OCI-LY7 (cell line): ENCODE data around the gene NEB. TPM values are rescaled to one million over a fixed set of nuclear protein-coding genes. Genes with fewer than 3 reads are reported as not detected.
"Not testable (repeated sequence)": the region's sequence is repeated elsewhere in the genome, so short reads cannot be mapped to it uniquely, and the experiment has no call there.

Source experiments
- BruUV-seq: library from RNA; stranded (reverse); fragments of 400-500 nt; replicated peaks from 2 replicates; lab custom pipeline; 2021; lab: Mats Ljungman, UMichigan
- CTCF ChIA-PET: fragments of 300-600 bp; sonication (Branson Sonifier 250); formaldehyde crosslinking; loops from one replicate; lab custom pipeline; 2022; ENCODE audit warnings: antibody characterized with exemption; ENCODE audit not compliant: unreplicated experiment; lab: Charles Lee
- POLR2A ChIA-PET: fragments of 300-600 bp; sonication (Branson Sonifier 250); formaldehyde crosslinking; loops from one replicate; lab custom pipeline; 2022; ENCODE audit warnings: antibody characterized with exemption; lab: Charles Lee
- DNase-seq: peaks from one replicate; pipeline ENCODE4 v3.0.0-alpha.2; 2015; ENCODE audit warnings: low spot score
- H2AFZ ChIP-seq: fragments of 200-600 bp; sonication (generic), shearing (Covaris generic); 2 replicates; pipeline ENCODE4 v1.6.1; 2014; ENCODE audit warnings: mild to moderate bottlenecking, antibody characterized with exemption, low read length, moderate library complexity
- H3K27ac ChIP-seq: fragments of 200-600 bp; sonication (generic); 2 replicates; pipeline ENCODE4 v1.5.1; 2014; ENCODE audit warnings: mixed run types, low read depth, mild to moderate bottlenecking, moderate library complexity, low read length, inconsistent platforms; ENCODE audit not compliant: poor library complexity, severe bottlenecking
- H3K36me3 ChIP-seq: fragments of 200-600 bp; sonication (generic); 2 replicates; pipeline ENCODE4 v1.6.1; 2014; ENCODE audit warnings: mild to moderate bottlenecking, antibody characterized with exemption, low read length, moderate library complexity, mixed read lengths; ENCODE audit not compliant: insufficient read depth
- H3K4me1 ChIP-seq: fragments of 200-600 bp; sonication (generic); 2 replicates; pipeline ENCODE4 v1.5.1; 2014; ENCODE audit warnings: mild to moderate bottlenecking, low read length; ENCODE audit not compliant: insufficient read depth, poor library complexity, severe bottlenecking
- H3K4me2 ChIP-seq: fragments of 200-600 bp; sonication (generic); 2 replicates; pipeline ENCODE4 v1.6.1; 2014; ENCODE audit warnings: mild to moderate bottlenecking, low read length
- H3K4me3 ChIP-seq: fragments of 200-600 bp; sonication (generic); 2 replicates; pipeline ENCODE4 v1.5.1; 2014; ENCODE audit warnings: mild to moderate bottlenecking, low read depth, low read length; ENCODE audit not compliant: poor library complexity, severe bottlenecking
- H3K79me2 ChIP-seq: fragments of 200-600 bp; sonication (generic); 2 replicates; pipeline ENCODE4 v1.6.1; 2016; ENCODE audit warnings: low read depth, mild to moderate bottlenecking, low read length, moderate library complexity, mixed read lengths; ENCODE audit not compliant: insufficient read depth
- H3K9me2 ChIP-seq: fragments of 200-600 bp; sonication (generic); 2 replicates; pipeline ENCODE4 v1.6.1; 2016; ENCODE audit warnings: mild to moderate bottlenecking, low read length, mixed read lengths; ENCODE audit not compliant: insufficient read depth
- H3K9me3 ChIP-seq: fragments of 200-600 bp; sonication (generic); 2 replicates; pipeline ENCODE4 v1.6.1; 2014; ENCODE audit warnings: mild to moderate bottlenecking, mixed run types, low read length, mixed read lengths
- H4K20me1 ChIP-seq: fragments of 200-600 bp; sonication (generic); 2 replicates; pipeline ENCODE4 v1.6.1; 2014; ENCODE audit warnings: mild to moderate bottlenecking, antibody characterized with exemption, low read length, moderate library complexity, mixed read lengths; ENCODE audit not compliant: insufficient read depth
- intact Hi-C: fragments of 100-400 bp; cut with micrococcal nuclease; formaldehyde crosslinking; loops from one replicate; pipeline ENCODE4 v1.10.0; 2022; ENCODE audit not compliant: unreplicated experiment
- total RNA-seq, 2 experiments: library from RNA; depleted of rRNA in 1 of 2; stranded (reverse); fragments of >200 nt in 1 of 2; shearing (Covaris generic) in 1 of 2; gene quantifications; 2 replicates each; pipeline ENCODE4 v1.2.3, GENCODE V29; 2014 to 2022
- TF ChIP-seq, protein P1 (sequence below): fragments of 200-600 bp; sonication (generic); conservative IDR thresholded peaks from 2 replicates; pipeline ENCODE4 v1.5.1; 2014; ENCODE audit warnings: mild to moderate bottlenecking, antibody characterized with exemption, low read length, moderate library complexity, mixed read lengths

NEB gene
- total RNA-seq, 2 experiments from 2014 or later = 0.04 to 0.38 TPM

DNA sequence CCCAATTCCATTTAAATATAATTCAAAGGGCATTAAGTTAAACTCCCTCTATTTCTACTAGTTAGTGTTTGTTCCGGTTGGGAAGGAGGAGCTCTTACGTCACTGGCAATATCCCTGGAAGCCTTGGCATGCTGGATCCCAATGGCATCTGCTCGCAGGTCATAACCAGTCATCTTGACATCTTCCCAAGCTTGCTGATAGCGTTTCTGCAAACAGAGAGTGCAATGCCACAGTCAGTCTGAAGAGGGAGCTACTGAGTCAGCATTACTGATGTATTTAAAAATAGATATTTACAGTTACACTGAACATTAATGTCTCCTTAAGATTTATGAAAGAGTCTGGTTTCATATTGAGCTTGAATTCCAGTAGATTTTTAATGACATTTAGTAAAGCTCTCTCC is 132.5 kb downstream of the NEB start:
- H3K79me2 ChIP-seq, H3K4me1 ChIP-seq, H4K20me1 ChIP-seq, H3K9me3 ChIP-seq, H3K27ac ChIP-seq, intact Hi-C loops, DNase-seq, H3K36me3 ChIP-seq, POLR2A ChIA-PET, H3K4me3 ChIP-seq, BruUV-seq, H3K9me2 ChIP-seq, CTCF ChIA-PET, H3K4me2 ChIP-seq, H2AFZ ChIP-seq: not testable (repeated sequence)

DNA sequence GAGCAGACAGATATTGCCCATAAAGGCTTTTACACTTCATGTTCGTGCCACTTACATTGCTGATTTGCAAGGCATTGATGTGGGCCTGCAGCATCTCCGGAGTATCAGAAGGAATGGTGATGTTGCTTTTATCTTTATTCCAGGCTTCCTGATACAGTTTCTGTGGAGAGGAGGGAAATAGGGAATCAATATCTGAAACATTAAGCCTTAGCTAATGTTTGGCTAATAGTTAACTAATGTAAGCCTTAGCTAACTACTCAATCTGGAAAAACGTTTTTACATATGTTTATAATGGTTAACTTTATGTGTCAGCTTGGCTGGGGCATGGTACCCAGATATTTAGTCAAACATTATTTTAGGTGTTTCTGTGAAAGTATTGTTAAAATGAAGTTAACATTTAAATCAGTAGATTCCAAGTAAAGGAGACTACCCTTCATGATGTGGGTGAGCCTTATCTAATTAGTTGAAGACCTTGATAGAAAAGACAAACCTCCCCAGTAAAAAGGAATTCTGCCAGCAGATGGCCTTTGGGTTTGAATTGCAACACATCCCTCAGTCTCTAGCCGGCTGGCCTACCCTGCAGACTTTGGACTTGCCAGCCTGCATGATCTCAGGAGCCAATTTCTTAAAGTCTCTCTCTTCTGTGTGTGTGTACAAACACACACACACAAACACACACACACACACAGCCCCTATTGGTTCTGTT is 137.2 kb downstream of the NEB start:
- H3K27ac ChIP-seq, H3K4me1 ChIP-seq, DNase-seq, intact Hi-C loops, H2AFZ ChIP-seq, H3K4me3 ChIP-seq, BruUV-seq, H3K9me2 ChIP-seq, H3K36me3 ChIP-seq, POLR2A ChIA-PET, H3K4me2 ChIP-seq, H4K20me1 ChIP-seq, CTCF ChIA-PET, H3K79me2 ChIP-seq, H3K9me3 ChIP-seq: not testable (repeated sequence)

DNA sequence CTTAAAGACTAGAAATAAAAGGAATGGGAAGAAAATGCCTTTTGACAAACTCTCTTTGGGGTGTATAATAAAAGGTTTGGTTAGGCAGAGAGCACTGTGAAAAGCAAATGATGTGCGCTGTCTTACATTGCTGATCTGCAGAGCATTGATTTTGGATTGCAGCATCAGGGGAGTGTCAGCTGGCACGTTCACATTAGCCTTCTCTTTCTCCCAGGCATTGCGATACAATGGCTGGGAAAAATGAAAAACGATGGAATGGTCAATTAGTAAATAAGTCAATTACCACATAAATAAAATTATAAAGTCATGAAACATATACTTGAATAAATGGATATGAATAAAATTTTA is 142.4 kb downstream of the NEB start:
- H3K27ac ChIP-seq, H3K4me3 ChIP-seq, H3K36me3 ChIP-seq, H3K4me2 ChIP-seq, H3K9me2 ChIP-seq, DNase-seq, CTCF ChIA-PET, POLR2A ChIA-PET, H3K9me3 ChIP-seq, H4K20me1 ChIP-seq, intact Hi-C loops, BruUV-seq, H2AFZ ChIP-seq, H3K4me1 ChIP-seq, H3K79me2 ChIP-seq: not testable (repeated sequence)

DNA sequence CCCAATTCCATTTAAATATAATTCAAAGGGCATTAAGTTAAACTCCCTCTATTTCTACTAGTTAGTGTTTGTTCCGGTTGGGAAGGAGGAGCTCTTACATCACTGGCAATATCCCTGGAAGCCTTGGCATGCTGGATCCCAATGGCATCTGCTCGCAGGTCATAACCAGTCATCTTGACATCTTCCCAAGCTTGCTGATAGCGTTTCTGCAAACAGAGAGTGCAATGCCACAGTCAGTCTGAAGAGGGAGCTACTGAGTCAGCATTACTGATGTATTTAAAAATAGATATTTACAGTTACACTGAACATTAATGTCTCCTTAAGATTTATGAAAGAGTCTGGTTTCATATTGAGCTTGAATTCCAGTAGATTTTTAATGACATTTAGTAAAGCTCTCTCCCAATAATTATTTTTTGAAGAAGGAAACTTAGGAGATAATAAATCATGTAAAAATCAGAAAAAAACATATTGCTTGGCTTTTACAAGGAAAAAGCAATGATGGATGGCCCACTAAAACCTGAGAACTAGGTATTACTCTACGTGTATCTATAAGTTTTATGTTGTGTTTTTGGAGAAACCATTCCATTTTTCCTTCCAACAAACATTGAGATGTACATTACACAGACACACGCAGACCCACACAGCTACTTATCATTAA is 142.9 kb downstream of the NEB start:
- H3K27ac ChIP-seq, DNase-seq, H3K36me3 ChIP-seq, H4K20me1 ChIP-seq, CTCF ChIA-PET, H3K4me2 ChIP-seq, BruUV-seq, H3K9me2 ChIP-seq, POLR2A ChIA-PET, H3K4me1 ChIP-seq, H2AFZ ChIP-seq, H3K79me2 ChIP-seq, intact Hi-C loops, H3K4me3 ChIP-seq, H3K9me3 ChIP-seq: not testable (repeated sequence)
- TF ChIP-seq, protein P1, sequence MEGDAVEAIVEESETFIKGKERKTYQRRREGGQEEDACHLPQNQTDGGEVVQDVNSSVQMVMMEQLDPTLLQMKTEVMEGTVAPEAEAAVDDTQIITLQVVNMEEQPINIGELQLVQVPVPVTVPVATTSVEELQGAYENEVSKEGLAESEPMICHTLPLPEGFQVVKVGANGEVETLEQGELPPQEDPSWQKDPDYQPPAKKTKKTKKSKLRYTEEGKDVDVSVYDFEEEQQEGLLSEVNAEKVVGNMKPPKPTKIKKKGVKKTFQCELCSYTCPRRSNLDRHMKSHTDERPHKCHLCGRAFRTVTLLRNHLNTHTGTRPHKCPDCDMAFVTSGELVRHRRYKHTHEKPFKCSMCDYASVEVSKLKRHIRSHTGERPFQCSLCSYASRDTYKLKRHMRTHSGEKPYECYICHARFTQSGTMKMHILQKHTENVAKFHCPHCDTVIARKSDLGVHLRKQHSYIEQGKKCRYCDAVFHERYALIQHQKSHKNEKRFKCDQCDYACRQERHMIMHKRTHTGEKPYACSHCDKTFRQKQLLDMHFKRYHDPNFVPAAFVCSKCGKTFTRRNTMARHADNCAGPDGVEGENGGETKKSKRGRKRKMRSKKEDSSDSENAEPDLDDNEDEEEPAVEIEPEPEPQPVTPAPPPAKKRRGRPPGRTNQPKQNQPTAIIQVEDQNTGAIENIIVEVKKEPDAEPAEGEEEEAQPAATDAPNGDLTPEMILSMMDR = peak; percentile 52; the same call in 1 of the 2 replicates

DNA sequence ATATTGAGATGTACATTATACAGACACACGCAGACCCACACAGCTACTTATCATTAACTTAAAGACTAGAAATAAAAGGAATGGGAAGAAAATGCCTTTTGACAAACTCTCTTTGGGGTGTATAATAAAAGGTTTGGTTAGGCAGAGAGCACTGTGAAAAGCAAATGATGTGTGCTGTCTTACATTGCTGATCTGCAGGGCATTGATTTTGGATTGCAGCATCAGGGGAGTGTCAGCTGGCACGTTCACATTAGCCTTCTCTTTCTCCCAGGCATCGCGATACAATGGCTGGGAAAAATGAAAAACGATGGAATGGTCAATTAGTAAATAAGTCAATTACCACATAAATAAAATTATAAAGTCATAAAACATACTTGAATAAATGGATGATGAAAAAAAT is 153.0 kb downstream of the NEB start:
- H2AFZ ChIP-seq, H3K9me2 ChIP-seq, intact Hi-C loops, H3K9me3 ChIP-seq, BruUV-seq, CTCF ChIA-PET, H4K20me1 ChIP-seq, H3K4me1 ChIP-seq, H3K4me2 ChIP-seq, POLR2A ChIA-PET, H3K79me2 ChIP-seq, H3K4me3 ChIP-seq, H3K27ac ChIP-seq, H3K36me3 ChIP-seq, DNase-seq: not testable (repeated sequence)

DNA sequence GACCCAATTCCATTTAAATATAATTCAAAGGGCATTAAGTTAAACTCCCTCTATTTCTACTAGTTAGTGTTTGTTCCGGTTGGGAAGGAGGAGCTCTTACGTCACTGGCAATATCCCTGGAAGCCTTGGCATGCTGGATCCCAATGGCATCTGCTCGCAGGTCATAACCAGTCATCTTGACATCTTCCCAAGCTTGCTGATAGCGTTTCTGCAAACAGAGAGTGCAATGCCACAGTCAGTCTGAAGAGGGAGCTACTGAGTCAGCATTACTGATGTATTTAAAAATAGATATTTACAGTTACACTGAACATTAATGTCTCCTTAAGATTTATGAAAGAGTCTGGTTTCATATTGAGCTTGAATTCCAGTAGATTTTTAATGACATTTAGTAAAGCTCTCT is 153.6 kb downstream of the NEB start:
- intact Hi-C loops, DNase-seq, CTCF ChIA-PET, H3K4me1 ChIP-seq, POLR2A ChIA-PET, H2AFZ ChIP-seq, H4K20me1 ChIP-seq, H3K4me3 ChIP-seq, H3K79me2 ChIP-seq, BruUV-seq, H3K9me3 ChIP-seq, H3K36me3 ChIP-seq, H3K27ac ChIP-seq, H3K9me2 ChIP-seq, H3K4me2 ChIP-seq: not testable (repeated sequence)
